GM19372 (cell line): ENCODE results near the gene TFAP2C.

ENCODE experiments used
- ATAC-seq: cut with Tn5 transposase; IDR thresholded peaks from one replicate; pipeline ENCODE4 v1.9.1; 2021; ENCODE audit warnings: mild to moderate bottlenecking, low read depth, moderate library complexity; ENCODE audit not compliant: unreplicated experiment

Gene TFAP2C

GRCh38 chr20:56628873-56629463 is at the start of gene TFAP2C:
Gene TFAP2C (plus strand): TSS chr20:56629306. CDS start chr20:56629545, 239 bp downstream.
- no peak for ATAC-seq

GRCh38 chr20:56580226-56580625 is 48.9 kb upstream of the TFAP2C start:
- ATAC-seq, result no peak

- ATAC-seq, result no peak
Measured at GRCh38 chr20:56581701-56582100, 47.4 kb upstream of the TFAP2C start.

DNA sequence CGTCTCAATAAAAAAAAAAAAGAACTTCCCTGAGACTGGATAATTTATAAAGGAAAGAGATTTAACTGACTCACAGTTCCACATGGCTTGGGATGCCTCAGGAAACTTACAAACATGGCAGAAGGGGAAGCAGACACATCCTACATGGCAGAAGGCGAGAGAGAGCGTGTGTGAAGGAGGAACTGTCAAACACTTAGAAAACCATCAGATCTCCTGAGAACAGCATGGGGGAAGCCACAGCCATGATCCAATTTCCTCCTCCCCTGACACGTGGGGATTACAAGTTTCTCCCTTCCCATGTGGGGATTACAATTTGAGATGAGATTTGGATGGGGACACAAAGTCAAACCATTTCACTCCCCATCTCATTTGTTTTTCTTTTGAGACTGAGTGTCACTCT is 46.6 kb upstream of the TFAP2C start:
- no peak for ATAC-seq

DNA sequence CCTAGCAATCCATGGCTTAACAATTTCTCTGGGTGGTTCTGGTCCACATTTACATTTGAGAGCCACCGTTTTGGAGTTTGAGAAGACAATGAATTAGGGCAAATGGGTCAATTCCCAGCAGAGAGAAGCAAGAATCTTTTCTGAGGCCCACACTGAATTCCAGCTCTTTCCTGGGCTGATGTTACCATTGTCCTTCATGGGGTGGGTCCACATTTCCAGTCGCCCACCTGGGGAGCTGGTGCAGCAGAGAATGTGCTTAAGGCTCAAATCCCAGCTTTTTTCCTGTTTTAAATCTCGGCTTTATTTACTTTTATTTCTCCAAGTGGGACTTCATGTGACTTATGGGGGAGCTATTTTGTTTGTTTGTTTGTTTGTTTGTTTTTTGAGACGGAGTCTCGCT is 44.2 kb upstream of the TFAP2C start:
- no peak for ATAC-seq

GRCh38 chr20:56587307-56588041 is 41.6 kb upstream of the TFAP2C start:
- no peak for ATAC-seq

- no peak for ATAC-seq
Measured at GRCh38 chr20:56588996-56589395, 40.1 kb upstream of the TFAP2C start.

DNA sequence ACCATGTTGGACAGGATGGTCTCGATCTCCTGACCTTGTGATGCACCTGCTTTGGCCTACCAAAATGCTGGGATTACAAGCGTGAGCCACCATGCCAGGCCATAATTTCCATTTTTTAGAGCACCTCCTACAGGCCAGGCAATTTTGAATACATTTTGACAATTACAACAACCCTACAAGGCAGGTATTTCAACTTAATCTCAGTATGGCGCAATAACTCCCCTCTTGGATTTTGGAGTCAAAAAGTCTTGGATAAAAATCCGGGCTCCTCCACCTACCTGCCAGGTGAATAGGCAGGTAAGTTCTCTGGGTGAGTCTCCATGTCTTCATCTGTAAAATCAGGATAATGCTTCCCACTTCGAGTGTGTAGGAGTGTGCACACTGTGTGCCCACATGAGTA is 39.5 kb upstream of the TFAP2C start:
- no peak for ATAC-seq

DNA sequence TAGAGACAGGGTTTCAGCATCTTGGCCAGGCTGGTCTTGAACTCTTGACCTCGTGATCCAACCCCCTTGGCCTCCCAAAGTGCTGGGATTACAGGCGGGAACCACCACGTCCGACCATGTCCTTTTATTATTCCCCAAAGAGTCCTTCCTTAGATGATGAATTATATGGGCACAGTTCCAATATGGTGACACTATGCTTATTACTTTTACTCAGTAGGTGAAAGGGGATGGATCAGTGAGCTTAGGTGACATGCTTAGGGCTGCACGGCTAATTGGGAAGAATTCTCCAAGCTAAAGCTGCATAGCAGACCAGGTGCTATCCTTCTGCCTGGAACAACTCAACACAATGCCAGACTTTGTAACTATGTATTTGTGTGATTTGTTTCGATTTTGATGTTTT is 38.2 kb upstream of the TFAP2C start:
- no peak for ATAC-seq

GRCh38 chr20:56592211-56592610 is 36.9 kb upstream of the TFAP2C start:
- ATAC-seq, result no peak

- ATAC-seq, result no peak
Measured at GRCh38 chr20:56592817-56593216, 36.3 kb upstream of the TFAP2C start.

DNA sequence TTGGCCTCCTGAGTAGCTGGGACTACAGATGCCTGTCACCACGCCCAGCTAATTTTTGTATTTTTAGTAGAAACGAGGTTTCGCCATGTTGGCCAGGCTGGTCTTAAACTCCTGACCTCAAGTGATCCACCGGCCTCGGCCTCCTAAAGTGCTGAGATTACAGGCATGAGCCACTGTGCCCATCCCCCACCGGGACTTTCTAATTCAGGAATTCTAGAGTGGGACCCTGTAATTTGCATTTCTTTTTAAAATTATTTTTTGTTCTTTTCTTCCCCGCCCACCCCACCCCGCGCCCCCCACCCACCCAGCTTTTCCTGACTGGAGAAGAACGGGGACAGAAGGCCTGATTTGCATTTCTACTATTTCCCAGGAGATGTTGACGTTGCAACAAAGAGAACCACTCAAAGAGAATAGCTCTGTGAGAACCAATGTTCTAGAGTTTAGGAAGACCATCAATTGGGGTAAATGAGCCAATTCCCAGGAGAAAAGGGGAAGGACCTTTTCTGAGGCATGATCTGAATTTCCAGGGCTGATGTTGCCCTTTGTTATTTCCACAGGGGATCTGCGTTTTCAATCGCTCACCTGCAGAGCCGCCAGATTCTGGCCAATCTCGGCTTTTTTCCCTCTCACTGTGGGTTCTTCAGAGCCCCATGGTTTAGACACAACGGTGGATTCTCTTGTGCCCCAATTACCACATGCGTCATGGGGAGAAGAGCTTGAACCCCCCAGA is 33.2 kb upstream of the TFAP2C start:
- no peak for ATAC-seq

GRCh38 chr20:56601166-56601565 is 27.9 kb upstream of the TFAP2C start:
- no peak for ATAC-seq

DNA sequence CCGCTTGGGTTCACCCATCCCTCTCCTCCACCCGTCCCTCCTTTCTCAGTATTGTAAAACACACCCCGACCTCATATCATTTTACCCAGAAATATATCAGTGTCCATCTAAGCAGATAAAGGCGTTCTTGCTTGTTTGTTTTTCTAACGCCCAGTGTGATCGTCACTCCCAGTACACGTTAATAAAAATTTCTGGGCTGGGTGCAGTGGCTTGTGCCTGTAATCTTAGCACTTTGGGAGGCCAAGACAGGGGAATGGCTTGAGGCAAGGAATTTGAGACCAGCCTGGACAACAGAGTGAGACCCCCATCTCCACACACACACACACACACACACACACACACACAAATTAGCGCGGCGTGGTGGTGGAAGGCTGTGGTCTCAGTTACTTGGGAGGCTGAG is 24.4 kb upstream of the TFAP2C start:
- ATAC-seq, result no peak

- no peak for ATAC-seq
Measured at GRCh38 chr20:56605261-56605996, 23.7 kb upstream of the TFAP2C start.

DNA sequence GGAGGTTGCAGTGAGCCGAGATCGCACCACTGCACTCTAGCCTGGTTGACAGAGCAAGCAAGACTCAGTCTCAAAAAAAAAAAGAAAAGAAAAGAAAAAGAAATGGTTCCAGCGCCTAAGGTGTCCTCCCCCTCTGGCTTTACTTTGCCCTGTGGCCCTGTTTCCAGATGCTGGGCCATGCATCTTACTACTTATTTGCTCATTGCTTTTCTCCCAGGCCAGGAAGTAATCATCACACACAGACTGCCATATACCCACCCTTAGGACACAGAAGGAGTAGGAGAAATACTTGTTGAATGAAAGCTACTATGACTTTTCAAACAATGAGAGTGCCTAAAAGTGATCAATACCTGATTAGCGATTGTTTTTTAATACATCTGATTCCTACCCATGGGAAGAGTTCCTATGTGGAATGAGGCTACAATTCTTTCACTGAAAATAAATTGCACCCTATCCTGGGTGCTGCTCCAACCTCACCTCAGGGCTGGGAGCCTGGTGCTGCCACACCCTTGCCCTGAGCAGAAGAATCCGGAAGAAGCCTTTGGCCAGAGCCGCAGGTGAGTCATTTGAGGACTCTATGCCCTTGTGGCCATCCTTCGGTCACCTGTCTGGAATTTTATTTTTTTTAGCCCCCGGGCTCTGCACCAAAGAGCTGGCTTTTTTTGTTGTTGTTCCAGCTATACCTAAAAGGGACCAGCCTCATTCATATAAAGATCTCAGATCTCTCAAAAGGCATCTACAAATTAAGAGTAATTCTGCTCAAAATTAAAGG is 22.7 kb upstream of the TFAP2C start:
- ATAC-seq, result no peak

- ATAC-seq, result no peak
Measured at GRCh38 chr20:56607061-56607704, 21.9 kb upstream of the TFAP2C start.

- ATAC-seq, result no peak
Measured at GRCh38 chr20:56608376-56608775, 20.7 kb upstream of the TFAP2C start.

DNA sequence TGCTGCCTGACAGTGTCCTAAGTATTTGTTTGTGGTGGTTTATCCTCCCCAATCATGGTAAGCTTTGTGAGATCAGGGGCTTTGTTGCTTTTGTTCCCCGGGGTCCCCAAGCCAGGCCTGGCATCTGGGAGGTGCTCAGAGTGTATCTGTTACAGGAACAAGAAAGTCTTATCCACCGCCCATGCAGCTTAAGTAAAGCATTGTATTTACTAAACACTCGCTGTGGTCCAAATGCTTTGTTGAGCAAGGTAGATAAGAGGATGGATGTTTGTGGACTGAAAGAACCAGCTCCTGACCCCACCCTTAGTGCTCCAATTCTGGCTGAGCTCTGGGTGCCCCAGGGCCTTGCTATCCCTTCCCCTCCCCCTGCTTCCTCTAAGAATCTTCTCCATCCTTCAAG is 19.8 kb upstream of the TFAP2C start:
- ATAC-seq, result no peak

GRCh38 chr20:56610098-56610497 is 19.0 kb upstream of the TFAP2C start:
- no peak for ATAC-seq
